Measurements from ENCODE around the gene AS3MT.

The AS3MT gene

DNA sequence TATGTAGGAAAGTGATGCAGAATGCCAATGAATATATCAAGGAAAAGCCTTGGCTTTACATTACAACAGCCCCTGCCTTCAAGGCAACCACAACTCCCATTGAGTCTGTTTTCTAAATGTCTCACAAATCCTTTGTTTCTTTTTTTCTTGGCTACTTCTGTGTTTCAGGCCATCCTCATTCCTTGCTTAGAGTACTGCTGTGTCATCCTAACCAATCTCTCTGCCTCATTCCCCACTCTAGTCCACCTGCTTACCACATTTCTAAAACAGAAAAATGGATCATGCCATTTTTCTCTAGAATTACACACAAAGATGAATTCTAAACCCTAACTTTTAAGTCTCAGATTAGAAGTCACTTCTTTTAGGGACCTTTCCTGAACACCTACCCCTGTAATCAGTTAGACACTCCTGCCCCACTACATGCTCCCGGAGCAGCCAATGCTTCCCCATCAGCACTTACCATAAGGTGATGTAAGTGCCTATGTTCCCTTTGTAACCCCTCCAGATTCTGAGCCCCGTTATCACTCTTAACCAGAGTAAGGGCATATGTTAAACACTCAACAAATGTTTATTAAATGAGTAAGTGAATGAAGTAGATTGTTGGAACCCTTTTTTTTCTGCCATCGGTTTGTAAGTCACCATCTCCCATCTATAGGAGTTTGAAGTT lies 12.4 kb upstream of the AS3MT start:
- no peak for DNase-seq (ENCODE audit: low spot score)

DNA sequence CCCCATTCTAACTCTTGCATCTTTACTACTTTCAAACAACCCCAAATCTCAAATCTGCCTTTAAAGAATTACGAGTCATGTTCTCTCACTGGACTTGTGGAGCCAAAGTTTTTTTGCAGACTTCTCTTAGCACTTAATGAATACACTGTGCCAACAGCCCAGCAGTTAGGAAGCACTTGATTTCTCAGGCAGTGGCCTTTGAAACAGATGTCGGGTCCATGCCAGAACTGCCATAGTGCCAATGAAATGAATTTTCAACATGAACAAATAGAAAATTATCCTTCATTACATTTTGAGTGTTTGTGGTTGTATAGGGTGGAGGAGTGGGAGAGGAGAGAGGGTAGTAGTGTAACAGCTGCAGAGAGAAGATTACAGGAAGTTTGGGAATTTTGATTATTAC lies 9.4 kb upstream of the AS3MT start:
- no peak for DNase-seq (ENCODE audit: low spot score)

DNA sequence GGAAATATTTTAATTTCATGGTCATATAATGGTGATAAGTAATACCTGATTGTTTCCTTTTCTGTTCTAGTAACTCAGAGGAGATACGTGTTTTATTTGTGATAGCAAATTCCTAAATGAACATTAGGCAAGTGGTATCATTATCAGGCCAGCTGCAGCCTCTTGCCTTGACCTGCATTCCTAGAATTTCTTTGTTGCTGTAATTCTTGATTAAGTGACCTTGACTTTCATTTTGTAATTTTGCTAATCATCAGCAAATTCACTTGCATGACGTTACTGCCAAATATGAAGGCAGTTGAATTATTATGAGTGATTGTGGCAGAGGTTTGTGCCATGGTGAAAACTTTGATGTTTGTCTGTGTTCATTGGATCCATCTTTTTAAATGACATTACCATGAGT lies 5.6 kb upstream of the AS3MT start:
- DNase-seq (ENCODE audit: low spot score), result no peak

DNA sequence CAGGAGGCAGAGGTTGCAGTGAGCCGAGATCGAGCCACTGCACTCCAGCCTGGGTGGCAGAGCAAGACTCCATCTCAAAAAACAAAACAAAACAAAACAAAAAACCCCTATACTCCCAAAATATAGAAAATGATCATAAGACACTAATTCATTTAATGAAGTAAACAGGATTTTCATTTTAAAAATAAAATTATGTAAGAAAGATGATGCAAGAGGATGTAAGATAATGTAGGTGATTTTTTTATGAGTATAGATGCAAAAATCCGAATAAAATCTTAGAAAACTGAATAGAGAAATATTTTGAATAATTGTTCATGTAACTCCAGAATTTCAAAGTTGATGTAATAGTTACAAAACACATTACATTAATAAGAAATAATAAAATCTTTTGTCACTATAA lies 3.6 kb upstream of the AS3MT start:
- no peak for DNase-seq (ENCODE audit: low spot score)

DNA sequence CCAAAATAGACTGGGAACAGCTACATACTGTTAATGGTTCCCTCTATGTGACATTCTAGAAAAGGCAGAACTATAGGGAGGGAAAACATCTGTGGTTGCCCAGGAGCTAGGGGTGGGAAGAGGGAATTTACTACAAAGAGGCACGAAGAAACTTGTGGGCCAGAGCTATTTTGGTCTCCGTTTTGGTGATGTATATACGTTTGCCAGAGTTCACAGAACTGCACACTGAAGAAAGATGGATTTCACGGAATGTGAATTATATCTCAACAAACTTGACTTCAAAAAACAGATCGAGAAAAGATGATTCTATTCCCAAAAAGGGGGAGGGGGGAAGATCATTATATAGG lies 386 bp upstream of the AS3MT start:
- no peak for DNase-seq (ENCODE audit: low spot score)

DNA sequence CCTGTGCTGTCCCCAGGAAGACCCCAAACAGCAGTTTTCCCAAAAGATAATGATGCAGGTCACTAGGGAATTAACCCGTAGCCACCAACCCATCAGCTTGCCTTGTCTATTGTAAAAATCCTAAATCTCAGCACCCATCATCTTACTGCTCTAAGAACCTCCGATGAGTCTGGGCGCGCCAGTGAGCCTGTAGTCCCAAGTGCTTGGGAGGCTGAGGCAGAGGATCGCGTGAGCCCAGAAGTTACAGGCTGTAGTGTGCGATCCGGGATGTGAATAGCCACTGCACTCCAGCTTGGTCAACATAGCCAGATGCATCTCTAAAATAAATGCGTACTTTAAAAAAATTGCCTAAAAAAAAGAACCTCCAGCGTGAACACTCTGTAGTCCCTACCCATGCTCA lies 951 bp downstream of the AS3MT start:
- no peak for DNase-seq (ENCODE audit: low spot score)

DNA sequence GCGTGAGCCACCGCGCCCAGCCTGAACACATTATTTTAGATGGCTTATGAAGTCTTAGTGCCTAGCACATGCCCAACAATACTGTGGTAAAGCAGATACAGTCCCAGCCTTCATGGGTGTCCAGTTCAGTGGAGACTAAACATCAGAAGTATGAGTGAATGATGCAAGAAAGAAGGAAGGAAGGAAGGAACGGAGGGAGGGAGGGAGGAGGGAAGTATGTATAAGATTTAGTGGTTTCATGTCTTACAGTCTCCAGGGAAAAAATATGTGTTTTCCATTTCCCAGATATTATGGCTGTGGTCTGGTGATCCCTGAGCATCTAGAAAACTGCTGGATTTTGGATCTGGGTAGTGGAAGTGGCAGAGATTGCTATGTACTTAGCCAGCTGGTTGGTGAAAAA lies 2.9 kb downstream of the AS3MT start:
- no peak for DNase-seq (ENCODE audit: low spot score)

DNA sequence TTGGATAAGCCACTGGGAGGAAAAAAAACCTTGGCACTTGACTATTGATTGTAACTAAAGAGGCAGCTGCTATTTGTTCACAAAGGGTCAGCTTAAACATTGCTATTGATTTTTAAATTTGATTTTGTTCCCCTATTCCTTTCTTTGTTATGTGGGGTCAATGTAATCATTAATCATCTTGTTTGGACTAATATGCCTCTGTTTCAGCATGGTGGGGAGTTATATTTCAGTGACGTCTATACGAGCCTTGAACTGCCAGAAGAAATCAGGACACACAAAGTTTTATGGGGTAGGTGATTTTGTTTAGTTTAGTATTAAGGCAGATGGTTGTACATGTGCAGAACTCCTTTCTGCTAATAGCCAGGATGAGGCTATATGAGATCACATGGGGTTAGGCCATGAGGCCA lies 7.5 kb downstream of the AS3MT start:
- no peak for DNase-seq (ENCODE audit: low spot score)

DNA sequence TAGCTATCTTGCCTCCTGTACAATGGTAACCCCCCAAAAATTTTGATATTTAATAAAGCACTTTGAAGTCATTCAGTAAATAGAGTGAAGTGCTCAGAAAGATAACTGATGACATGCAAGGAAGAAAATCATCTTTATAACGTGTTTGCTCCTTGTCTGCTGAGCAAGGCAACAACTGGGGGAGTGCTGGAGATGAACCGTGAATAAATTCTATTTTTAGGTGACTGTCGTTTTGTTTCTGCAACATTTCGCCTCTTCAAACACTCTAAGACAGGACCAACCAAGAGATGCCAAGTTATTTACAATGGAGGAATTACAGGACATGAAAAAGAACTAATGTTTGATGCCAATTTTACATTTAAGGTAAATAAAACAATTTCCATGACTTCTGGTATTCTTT lies 9.4 kb downstream of the AS3MT start:
- no peak for DNase-seq (ENCODE audit: low spot score)

DNA sequence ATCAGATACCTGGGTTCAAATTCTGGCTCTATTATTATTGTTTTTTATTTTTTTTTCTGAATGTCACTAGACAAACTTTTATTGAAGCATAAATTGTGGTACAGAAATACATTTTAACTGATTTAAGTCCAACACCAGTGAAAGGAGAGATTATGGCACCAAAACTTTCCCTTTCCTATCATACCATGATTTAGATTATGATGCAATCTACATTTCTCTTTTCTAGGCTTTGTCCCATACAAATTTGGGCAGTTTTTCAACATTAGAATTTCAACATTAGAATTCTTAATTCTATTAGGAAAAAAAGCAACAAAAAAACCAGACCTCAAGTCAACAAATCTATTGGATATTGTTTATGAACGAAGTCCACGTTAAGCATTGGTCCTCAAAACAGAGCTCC lies 11.0 kb downstream of the AS3MT start:
- no peak for DNase-seq (ENCODE audit: low spot score)

DNA sequence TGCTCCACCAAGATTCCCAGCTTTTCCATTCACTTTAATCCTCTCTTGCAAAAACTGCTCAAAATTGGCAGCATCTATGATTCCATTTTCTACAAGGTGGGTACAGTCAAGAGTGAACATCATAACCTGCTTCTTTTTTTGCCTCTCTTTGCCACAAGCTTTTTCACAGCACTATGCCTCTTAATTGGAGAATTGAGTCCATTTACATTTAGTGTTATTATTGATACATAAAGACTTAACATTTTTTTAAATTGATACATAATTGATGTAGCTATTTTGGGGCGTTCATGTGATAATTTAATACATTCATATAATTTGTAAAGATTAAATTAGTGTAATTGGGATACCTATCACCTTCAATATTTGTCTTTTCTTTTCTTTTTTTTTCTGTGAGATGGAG lies 18.8 kb downstream of the AS3MT start:
- DNase-seq (ENCODE audit: low spot score), result no peak

DNA sequence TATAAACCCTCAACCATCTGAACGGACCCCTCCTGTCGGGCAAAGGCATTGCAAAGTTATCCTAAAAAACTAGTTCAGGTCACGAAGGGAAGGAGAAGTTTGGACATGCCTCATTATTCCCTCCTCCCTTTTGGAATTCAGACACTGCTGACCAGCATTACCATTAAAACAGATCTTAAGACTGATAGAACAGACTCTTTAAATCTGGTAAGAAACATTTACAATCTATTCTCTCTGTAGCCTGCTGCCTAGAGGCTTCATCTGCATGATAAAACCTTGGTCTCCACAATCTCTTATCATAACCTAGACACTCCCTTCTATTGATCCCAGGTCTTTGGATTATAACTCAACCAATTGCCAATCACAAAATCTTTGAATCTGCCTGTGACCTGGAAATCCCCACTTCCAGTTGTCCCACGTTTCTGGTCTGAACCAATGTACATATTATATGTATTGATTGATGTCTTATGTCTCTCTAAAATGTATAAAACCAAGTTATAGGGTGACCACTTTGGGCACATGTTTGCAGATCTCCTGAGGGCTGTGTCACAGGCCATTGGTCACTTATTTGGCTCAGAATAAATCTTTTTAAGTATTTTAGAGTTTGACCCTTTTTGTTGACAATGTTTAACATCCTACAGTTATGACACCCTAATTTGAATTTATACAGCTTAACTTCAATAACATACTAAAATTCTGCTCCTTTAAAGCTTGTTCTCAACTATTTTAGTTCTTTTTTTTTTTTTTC lies 25.4 kb downstream of the AS3MT start:
- no peak for DNase-seq (ENCODE audit: low spot score)

DNA sequence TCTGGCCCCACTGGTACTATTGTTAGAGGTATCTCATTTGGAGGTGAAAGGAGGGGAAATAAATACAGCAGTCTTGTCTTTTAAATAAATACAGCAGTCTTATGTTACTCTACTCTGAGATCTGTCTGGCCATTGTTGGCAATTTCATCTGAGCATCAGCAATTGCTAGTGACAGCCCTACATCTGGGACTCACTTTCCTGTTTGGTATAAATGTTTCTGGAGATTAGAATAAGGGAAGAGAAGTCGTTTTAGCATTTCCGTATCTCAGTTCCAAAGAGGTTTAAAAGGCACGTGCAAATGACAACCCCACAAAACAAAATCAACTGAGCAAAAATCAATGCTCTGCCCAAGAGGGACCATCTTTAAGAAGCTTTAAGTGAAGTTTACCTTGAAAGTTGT lies 30.7 kb downstream of the AS3MT start:
- DNase-seq (ENCODE audit: low spot score), result no peak

DNA sequence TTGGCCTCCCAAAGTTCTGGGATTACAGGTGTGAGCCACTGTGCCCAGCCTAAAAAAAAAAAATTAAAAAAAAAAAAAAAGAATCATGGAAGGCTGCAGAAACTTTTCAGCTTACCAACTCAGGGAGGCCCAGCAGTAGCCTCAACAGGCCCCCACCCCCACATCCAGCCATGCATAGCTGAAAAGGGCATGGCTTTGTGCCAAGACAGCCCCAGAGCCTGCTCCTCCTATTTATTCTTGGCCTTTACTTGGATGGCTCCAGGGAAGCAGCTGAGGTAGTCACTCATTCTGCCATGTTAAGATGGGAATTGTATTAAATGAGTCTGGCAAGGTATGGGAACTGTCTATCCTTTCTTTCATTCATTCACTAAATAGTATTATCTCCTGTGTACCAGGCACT lies 35.1 kb downstream of the AS3MT start:
- no peak for DNase-seq (ENCODE audit: low spot score)

DNA sequence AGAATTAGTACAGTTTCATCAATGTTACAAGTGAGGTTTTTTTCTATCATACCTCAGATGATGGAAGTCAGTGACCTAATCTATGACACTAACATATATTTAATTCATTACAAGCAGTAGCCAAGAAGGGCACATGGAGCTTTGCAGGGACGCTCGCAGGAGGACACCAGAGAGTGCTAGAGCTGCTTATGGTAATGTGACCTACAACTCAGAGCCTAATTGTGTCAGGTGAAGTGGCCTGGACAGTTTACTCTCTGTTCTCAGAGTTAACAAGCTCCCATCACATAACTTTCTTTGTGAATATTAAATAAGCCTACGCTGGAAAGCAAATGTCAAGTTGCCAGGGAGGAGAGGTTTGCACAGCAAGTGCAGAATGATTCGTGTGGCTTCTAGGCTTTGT lies 37.2 kb downstream of the AS3MT start:
- DNase-seq (ENCODE audit: low spot score), result no peak

DNA sequence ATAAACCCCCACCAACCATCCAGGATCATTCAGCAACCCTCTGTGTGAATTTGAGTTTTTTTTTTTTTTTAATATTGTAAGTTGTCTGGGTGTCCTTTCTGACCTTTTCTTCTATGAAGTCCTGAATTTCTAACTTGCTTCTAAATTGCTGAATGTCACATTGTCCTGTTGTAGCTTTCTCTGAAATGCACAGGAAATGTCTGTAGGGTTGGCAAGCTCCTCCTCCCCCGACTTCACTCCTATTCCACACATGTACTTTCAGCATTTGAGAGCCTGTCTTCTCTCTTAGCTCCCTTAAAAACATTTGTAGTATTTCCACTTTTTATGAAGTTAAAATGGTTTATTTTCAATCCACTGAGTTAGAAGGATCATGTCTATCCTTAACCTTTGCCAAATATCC lies 45.5 kb downstream of the AS3MT start:
- no peak for DNase-seq (ENCODE audit: low spot score)

DNA sequence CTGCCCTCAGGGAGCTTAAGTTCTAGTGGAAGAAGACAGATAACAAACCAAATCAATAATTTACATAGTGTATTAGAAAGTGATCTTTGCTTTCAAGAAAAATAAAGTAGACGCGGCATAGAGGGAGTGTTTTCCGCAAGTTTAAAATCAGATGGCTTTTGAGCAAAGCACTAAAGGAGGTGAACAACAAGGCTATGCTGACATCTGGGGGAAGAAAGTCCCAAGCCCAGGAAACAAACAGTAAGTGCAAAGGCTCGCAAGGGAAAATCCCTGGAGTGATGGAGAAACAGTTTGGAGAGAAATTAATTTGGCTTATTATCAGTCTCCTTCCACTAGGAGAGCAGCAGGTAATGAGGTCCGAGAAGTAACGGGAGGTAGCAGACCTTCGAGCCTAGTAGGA lies 46.9 kb downstream of the AS3MT start:
- DNase-seq (ENCODE audit: low spot score), result no peak

DNA sequence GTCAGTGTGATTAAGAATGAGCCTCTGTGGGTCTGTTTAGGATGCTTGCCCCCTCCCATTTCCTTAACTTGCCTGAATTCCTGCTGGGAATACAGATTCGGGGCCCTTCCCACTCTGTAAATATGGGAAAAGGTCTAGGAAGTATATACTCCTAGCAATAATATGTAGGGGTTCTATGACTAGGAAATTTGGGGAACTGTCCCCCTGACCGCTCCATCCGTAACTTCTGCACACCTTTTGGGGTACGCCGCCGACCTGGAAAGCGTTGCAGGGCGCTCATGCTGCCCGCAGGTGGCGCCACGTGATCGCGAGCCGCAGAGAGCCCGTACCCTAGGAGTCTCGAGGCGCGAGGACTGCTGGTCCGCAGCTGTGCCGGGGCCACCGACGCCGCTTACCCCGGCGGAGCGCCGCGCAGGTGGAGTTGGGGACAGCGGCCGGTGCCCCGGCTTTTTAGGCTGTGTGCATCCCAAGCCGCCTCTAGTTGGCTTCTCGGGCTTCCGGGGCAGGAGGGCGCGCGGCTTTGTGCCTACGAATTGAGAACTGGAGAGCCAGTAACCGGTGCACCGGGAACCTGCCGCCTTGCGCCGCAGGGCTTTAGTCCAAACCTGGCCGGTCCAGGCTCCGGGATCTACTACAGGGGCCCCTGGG lies 48.2 kb downstream of the AS3MT start:
- DNase-seq (ENCODE audit: low spot score), result peak; percentile 83

DNA sequence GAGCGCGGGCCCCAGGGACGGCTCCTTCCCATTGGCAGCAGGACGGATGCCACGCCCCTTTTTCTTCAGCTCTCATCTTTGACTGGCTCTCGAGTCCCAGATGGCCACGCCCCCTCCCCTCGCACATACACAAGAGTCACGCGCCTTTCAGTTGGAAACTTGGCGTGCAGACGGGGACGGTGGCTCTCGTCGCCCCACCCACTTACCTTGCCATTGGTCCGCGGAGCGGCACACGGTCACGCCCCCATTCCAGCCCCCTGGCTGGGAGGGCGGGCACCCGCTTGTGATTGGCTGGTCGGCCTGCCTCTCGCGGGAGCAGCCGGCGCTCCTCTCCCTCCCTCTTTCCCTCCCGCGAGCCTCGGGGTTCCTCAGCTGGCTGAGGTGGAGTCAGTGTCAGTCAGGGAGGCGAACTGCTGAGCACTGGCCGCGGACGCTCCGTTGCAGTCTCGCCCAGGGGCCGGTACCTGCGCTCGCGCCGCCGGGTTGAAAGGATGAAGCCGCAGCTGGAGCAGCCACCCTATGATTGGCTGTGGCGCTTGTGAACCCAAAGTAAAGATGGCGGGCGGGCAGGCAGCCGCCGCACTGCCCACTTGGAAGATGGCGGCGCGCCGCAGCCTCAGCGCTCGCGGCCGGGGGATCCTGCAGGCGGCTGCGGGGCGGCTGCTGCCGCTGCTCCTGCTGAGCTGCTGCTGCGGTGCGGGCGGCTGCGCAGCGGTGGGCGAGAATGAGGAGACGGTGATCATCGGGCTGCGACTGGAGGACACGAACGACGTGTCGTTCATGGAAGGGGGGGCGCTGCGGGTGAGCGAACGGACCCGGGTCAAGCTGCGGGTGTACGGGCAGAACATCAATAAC lies 48.9 kb downstream of the AS3MT start, which contains the start of gene CNNM2:
Gene CNNM2 (plus strand): TSS at position 333 of the 855 bp plus-strand sequence. CDS start 187 bp downstream, at position 520.
- DNase-seq (ENCODE audit: low spot score), result peak; percentile 99

DNA sequence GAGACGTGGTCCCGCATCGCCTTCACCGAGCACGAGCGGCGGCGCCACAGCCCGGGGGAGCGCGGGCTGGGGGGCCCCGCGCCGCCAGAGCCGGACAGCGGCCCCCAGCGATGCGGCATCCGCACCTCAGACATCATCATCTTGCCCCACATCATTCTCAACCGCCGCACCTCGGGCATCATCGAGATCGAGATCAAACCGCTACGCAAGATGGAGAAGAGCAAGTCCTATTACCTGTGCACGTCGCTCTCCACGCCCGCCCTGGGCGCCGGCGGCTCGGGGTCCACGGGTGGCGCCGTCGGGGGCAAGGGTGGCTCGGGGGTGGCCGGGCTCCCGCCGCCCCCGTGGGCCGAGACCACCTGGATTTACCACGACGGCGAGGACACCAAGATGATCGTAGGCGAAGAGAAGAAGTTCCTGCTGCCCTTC lies 49.6 kb downstream of the AS3MT start:
- DNase-seq (ENCODE audit: low spot score), result no peak

DNA sequence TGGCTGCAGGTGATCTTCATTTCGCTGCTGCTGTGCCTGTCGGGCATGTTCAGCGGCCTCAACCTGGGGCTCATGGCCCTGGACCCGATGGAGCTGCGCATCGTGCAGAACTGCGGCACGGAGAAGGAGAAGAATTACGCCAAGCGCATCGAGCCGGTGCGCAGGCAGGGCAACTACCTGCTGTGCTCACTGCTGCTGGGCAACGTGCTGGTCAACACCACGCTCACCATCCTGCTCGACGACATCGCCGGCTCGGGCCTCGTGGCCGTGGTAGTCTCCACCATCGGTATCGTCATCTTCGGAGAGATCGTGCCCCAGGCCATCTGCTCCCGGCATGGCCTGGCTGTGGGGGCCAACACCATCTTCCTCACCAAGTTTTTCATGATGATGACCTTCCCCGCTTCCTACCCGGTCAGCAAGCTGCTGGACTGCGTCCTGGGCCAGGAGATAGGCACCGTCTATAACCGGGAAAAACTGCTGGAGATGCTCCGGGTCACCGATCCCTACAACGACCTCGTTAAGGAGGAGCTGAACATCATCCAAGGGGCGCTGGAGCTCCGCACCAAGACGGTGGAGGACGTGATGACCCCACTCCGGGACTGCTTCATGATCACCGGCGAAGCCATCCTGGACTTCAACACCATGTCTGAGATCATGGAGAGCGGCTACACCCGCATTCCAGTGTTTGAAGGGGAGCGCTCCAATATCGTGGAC lies 50.1 kb downstream of the AS3MT start:
- DNase-seq (ENCODE audit: low spot score), result no peak

Measured in RKO (cell line).